HG03045 (cell line): ENCODE data around the gene FSIP1.

Experiments
- ATAC-seq: cut with Tn5 transposase; IDR thresholded peaks from one replicate; pipeline ENCODE4 v1.9.1; 2021; ENCODE audit warnings: mild to moderate bottlenecking, moderate library complexity; ENCODE audit not compliant: unreplicated experiment

Gene FSIP1

DNA sequence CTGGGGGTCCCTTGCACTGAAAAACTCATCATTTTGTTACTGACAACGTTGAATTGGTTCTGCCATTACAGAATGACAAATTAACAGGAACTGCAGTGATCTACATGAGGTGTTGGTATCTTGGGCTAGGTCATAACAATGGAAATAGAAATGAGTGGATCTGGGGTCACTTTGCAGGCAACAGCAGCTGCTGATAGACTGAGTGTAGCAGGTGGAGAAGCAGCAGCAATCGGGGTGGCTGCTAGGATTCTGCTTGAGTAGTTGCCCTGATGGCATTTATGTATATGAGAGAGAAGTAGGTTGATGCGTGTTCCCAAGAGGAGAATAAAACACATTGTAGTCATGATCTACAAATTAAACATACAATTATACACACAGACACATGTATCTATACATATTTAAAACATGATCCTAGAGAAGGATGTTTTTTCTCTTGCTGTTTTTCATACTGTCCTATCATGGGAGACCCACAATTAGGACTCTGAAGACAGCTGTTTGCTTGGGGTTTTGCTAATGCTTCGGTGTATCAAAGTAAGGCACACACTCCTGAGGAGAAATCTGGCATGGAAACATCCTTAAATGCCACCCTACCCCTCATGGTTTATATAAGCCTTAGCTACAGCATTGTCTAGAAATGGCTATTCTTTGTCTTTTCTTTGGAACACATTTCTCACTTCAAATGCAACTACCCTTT lies 217.5 kb downstream of the FSIP1 start:
- ATAC-seq: no peak

DNA sequence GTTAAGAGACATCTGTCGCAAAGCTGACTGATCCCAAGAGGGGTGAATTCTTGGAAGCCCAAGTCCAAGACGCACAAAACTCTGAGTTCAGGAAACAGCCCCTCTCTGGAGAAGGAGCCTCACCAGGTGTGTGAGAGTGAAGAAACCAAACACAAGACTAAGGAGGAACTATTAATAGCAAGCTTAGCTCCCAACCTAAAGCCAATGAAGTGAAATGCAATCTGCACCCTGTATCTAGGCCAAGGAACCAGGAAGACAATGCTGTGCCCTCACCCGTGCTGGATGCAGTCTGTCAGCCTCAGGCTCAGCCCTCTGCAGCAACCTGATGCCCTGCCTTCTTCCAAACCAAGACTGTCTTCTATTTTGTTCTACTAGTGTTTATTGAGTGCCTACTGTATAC lies 224.2 kb downstream of the FSIP1 start:
- ATAC-seq: no peak

DNA sequence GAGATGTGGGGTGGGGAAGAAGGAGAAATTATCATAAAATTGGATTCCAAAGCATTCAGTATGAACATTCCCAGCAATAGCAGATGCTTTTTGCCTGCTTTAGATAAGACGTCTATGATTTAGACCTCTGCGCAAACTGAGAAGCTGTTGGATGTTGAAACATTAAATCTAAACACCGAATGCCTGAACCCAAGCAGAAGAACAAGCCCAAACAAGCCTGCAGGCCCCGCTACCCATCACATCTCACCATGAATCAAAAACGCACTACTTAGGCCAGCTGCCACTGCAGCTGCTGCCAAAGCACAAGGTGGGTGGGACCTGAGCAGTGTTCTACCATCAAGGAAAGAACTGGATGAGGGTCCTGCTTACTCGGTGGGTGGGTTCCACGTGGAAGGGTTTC lies 226.2 kb downstream of the FSIP1 start:
- no peak for ATAC-seq

DNA sequence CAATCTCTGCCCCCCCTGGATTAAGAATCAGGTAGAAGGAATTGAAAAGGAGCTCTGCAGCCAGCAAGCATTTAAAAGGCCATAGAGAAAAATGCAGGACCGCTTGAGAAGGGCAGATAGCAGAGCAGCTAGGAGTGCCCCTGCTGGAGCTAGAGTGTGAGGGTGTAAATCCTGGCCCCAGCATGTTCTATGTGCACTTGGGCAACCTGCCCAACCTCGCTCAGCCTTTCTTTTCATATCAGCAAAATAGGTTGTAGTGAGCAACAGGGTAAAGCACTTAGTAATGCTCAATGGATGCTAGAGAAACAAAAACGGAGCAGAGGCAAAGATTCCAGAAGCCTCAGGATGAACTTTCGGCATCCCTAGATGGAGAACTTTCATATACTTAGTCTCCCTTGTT lies 226.8 kb downstream of the FSIP1 start:
- no peak for ATAC-seq

DNA sequence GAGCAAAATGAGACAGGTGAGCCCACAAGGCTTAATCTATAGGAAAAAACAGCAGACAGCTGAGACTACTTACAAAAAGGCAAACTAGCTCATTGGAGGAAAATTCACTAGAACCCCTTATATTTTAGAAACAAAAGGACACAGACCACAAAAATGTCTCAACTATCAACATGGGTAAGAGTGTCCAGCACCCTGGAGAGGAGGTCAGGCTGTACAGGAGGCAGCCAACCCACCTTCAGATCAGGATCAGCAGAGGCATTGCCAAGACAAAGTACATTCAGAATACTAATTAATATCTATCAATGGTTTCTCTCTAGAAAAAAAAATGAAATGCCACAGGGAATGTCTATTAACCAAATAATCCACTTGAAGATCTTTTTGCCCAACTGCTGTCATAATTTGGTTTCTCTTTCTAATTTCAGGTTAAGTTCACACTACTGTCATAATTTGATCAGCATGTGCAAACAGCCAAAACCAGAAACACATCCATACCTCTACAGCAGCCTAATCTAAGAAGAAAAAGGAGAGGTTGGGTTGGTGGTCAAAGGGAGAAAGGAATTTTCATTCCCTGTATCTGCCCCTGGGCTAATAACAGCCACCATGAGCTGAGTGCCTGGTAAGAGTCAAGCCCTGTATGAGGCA lies 227.8 kb downstream of the FSIP1 start:
- ATAC-seq: no peak

DNA sequence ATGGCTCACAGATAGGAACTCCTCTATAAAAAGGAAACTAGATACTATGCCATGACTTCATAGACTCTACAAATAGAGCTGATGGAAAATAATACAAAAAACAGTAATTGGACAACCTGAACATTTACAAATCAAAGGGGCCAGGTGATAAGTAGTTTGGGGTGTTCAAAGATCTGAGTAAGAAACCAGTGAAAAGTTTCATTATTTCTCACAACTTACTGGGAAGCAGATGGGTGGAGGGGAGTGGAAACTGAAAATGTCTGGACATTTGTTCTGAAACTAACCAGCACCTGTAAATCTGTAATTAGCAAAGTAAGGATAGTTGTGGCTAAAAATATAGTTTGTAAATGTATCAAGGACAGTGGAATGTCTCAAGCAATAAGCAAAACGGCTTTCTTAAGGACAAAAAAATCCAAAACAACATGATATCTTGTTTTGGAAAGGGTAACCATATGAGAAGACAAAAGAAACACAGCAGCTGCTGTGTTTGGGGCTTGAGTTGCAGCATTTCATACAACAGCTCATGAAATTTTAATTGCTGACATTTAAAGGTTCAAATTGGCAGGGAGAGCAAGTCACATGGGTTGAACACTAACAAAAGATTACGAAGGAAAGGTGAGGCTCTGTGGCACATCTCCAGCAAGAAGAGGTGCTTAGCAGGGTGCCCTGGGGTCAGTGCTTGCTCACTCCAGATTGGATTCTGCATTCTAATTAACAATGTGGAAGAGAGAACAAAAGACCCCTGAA lies 228.5 kb downstream of the FSIP1 start:
- ATAC-seq: peak; percentile 40

DNA sequence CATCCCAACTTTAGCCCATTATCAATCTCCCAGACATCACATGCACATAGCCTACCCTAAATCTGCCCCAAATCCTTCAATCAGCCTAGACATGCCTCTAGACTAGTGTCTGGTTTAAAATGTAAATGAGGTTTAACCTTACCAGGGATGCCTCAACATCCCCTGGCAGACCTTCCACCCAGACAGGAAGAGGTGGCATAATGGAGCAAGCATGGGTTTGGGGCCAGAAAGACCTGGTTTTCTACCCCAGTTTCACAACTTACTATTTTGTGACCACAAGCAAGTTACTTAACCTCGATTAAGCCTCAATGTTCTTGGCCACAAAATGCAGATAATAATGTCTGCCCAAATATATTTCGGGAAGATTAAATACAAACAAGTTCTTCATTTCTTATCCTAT lies 230.1 kb downstream of the FSIP1 start:
- no peak for ATAC-seq

DNA sequence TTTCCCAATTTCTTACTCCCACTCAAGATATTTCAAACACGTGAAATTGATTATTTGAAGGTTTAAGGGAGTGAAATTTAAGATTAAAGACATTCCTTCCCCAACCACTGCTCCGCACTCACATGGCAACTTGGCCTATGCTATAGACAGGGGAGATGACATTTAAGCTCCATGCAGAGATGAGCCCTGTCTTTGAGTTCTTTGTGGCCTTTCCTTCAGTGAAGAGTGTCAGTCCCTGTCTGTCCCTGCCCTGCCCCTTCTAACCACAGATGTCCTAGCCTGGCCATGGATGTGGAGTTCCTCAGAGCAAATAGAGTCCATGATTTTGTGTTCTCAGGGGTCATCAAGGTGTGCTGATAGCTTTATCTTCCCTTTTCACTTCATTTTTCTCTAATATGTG lies 231.2 kb downstream of the FSIP1 start:
- ATAC-seq: no peak
